NB4 (cell line): ENCODE results near the gene PHF12.

Experiments
- MYC ChIP-seq: IDR thresholded peaks from 2 replicates; pipeline ENCODE4 v1.6.1; 2011; ENCODE audit warnings: low read depth, low read length
- POLR2A ChIP-seq: IDR thresholded peaks from 2 replicates; pipeline ENCODE4 v1.6.1; 2011; ENCODE audit warnings: mild to moderate bottlenecking; ENCODE audit not compliant: insufficient read length; ENCODE audit errors: extremely low read depth
- TF ChIP-seq, protein P1 (sequence below): IDR thresholded peaks from one replicate; pipeline ENCODE4 v1.5.1; 2012; ENCODE audit warnings: low read depth, low read length
- TF ChIP-seq, protein P2 (sequence below): IDR thresholded peaks from 2 replicates; pipeline ENCODE4 v1.6.1; 2011; ENCODE audit warnings: low read depth, low read length

DNA sequence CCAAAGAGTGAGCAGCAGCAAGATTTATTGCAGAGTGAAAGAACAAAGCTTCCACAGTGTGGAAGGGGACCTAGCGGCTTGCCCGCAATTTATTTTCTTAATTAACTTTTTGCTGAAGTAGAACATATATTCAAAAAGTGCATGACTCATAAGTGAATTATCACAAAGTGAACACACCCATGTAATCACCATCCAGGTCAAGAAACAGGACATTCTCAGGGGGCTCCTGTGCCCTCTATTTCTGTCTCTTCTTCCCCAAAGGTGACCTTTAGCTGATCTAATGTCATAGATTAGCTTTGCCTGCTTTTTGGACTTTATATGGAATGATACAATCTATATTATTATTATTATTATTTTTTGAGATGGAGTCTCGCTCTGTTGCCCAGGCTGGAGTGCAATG, 76.6 kb downstream of the PHF12 start:
- TF ChIP-seq, protein P1, sequence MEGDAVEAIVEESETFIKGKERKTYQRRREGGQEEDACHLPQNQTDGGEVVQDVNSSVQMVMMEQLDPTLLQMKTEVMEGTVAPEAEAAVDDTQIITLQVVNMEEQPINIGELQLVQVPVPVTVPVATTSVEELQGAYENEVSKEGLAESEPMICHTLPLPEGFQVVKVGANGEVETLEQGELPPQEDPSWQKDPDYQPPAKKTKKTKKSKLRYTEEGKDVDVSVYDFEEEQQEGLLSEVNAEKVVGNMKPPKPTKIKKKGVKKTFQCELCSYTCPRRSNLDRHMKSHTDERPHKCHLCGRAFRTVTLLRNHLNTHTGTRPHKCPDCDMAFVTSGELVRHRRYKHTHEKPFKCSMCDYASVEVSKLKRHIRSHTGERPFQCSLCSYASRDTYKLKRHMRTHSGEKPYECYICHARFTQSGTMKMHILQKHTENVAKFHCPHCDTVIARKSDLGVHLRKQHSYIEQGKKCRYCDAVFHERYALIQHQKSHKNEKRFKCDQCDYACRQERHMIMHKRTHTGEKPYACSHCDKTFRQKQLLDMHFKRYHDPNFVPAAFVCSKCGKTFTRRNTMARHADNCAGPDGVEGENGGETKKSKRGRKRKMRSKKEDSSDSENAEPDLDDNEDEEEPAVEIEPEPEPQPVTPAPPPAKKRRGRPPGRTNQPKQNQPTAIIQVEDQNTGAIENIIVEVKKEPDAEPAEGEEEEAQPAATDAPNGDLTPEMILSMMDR, result no peak
- no peak for TF ChIP-seq POLR2A
- TF ChIP-seq, protein P2, sequence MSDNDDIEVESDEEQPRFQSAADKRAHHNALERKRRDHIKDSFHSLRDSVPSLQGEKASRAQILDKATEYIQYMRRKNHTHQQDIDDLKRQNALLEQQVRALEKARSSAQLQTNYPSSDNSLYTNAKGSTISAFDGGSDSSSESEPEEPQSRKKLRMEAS, result no peak
- no peak for TF ChIP-seq MYC
